DOHH2 (cell line): ENCODE data around the gene SPOCK1.

ENCODE experiments used
- EZH2phosphoT487 ChIP-seq: fragments of 200-600 bp; sonication (generic); IDR thresholded peaks from 2 replicates; pipeline ENCODE4 v1.6.1; 2017; ENCODE audit warnings: borderline replicate concordance, mild to moderate bottlenecking, antibody characterized with exemption, low read length, moderate library complexity, mixed read lengths
- TF ChIP-seq, protein P1 (sequence below): fragments of 200-600 bp; sonication (generic); IDR thresholded peaks from one replicate; pipeline ENCODE4 v1.5.1; 2014; ENCODE audit warnings: antibody characterized with exemption, mild to moderate bottlenecking, low read depth, low read length; ENCODE audit not compliant: poor library complexity, severe bottlenecking

DNA sequence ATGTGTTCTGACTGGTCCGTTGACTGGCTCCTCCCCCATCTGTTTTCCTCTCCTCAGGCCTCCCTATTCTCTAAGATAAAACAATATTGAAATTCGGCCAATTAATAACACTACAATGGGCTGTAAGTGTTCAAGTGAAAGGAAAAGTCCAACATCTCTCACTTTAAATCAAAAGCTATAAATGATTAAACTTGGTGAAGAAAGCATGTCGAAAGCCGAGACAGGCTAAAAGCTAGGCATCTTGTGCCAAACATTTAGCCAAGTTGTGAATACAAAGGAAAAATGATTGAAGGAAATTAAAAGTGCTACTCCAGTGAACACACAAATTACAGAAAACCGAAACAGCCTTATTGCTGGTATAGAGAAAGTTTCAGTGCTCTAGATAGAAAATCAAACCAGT, 310.6 kb downstream of the SPOCK1 start:
- TF ChIP-seq, protein P1, sequence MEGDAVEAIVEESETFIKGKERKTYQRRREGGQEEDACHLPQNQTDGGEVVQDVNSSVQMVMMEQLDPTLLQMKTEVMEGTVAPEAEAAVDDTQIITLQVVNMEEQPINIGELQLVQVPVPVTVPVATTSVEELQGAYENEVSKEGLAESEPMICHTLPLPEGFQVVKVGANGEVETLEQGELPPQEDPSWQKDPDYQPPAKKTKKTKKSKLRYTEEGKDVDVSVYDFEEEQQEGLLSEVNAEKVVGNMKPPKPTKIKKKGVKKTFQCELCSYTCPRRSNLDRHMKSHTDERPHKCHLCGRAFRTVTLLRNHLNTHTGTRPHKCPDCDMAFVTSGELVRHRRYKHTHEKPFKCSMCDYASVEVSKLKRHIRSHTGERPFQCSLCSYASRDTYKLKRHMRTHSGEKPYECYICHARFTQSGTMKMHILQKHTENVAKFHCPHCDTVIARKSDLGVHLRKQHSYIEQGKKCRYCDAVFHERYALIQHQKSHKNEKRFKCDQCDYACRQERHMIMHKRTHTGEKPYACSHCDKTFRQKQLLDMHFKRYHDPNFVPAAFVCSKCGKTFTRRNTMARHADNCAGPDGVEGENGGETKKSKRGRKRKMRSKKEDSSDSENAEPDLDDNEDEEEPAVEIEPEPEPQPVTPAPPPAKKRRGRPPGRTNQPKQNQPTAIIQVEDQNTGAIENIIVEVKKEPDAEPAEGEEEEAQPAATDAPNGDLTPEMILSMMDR, result no peak
- no peak for TF ChIP-seq EZH2phosphoT487
